Progenitor cell of endocrine pancreas (in vitro differentiated cells): ENCODE results near the gene AOPEP. TPM values are rescaled to one million over a fixed set of nuclear protein-coding genes. Genes with fewer than 3 reads are reported as not detected.

ENCODE experiments used
- DNase-seq: peaks from one replicate; pipeline ENCODE4 v3.0.0; 2021; ENCODE audit warnings: low spot score; ENCODE audit not compliant: unreplicated experiment
- H3K27ac Mint-ChIP-seq: 2 replicates; pipeline ENCODE4 v1.8.0; 2021; ENCODE audit warnings: mild to moderate bottlenecking, moderate library complexity, mixed read lengths
- H3K27me3 Mint-ChIP-seq: 2 replicates; pipeline ENCODE4 v1.8.0; 2021; ENCODE audit warnings: mixed read lengths
- H3K36me3 Mint-ChIP-seq: 2 replicates; pipeline ENCODE4 v1.8.0; 2022; ENCODE audit warnings: mixed read lengths; ENCODE audit not compliant: insufficient read depth
- H3K4me1 Mint-ChIP-seq: 2 replicates; pipeline ENCODE4 v1.8.0; 2021; ENCODE audit warnings: low read depth, mixed read lengths
- H3K4me3 Mint-ChIP-seq: 2 replicates; pipeline ENCODE4 v1.8.0; 2021; ENCODE audit warnings: low read depth, mild to moderate bottlenecking, moderate library complexity, mixed read lengths
- H3K9me3 Mint-ChIP-seq: 2 replicates; pipeline ENCODE4 v1.8.0; 2021; ENCODE audit warnings: low read depth, mixed read lengths
- total RNA-seq: library from RNA; stranded (reverse); gene quantifications from 2 replicates; pipeline ENCODE4 v1.2.1, GENCODE V29; 2021
- TF ChIP-seq, protein P1 (sequence below): fragments of 200-600 bp; sonication (generic); IDR thresholded peaks from one replicate; pipeline ENCODE4 v1.5.0; 2021; ENCODE audit warnings: antibody characterized with exemption, mild to moderate bottlenecking; ENCODE audit not compliant: unreplicated experiment

Gene AOPEP
- total RNA-seq, 1 donor from 2014 or later = 58.2 TPM

DNA sequence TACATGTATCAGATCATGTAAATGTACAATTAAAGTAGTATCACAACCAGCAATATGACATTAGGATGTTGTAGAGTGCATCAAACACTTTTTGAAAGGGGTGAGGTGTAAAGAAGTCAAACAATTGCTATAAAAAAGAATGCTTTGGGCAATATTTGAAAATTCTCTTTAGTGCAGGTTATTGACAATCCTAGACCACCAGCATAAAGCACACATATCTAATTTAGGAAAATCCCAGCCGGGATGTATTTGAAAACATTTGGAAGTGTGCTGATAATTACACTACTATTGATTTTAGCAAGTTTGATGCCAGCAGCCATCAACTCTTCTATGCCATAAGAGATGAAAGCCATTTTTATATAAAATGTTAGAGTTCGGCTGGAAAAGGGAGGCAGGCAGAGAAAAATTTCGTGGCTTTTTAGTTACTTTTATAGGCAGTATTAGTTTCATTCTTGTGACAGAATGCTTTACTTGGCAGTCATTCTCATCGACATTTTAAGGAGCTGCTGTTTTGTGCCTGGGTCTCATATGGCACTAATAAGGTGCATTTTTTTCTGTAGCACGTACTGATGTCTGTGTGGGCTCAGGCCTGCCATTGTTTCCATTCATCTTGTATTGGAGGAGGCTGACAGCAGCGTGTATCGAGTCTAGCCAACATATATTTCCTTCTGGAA is 285.7 kb downstream of the AOPEP start:
- DNase-seq = no peak
- Mint-ChIP-seq H3K4me1 (peaks cover 20% of the 10 kb centered on the region), H3K9me3 (no peaks in the 10 kb centered on the region), H3K27me3 (no peaks in the 10 kb centered on the region), H3K36me3 (peaks cover 19% of the 10 kb centered on the region), H3K27ac (no peak overlapping the region), H3K4me3 (no peak overlapping the region)
- TF ChIP-seq, protein P1, sequence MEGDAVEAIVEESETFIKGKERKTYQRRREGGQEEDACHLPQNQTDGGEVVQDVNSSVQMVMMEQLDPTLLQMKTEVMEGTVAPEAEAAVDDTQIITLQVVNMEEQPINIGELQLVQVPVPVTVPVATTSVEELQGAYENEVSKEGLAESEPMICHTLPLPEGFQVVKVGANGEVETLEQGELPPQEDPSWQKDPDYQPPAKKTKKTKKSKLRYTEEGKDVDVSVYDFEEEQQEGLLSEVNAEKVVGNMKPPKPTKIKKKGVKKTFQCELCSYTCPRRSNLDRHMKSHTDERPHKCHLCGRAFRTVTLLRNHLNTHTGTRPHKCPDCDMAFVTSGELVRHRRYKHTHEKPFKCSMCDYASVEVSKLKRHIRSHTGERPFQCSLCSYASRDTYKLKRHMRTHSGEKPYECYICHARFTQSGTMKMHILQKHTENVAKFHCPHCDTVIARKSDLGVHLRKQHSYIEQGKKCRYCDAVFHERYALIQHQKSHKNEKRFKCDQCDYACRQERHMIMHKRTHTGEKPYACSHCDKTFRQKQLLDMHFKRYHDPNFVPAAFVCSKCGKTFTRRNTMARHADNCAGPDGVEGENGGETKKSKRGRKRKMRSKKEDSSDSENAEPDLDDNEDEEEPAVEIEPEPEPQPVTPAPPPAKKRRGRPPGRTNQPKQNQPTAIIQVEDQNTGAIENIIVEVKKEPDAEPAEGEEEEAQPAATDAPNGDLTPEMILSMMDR = no peak

DNA sequence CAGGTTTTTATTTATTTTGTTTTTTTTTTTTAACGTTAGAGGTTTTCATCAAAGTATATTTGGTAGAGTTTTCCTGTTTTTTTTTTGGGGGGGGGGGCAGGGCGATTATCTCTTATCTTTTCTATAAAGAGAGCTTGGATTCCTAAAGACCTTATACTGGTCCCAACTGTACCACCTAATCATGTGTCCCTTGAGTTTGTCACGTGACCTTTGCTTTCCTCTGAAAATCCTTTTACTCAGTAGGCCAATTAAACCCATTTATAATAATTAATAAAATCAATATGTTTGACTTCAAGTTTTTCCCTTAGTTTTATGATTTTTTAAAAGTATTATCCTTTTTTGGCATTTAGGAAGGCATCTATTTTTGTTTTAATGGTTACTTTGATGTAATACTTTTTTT is 286.4 kb downstream of the AOPEP start:
- Mint-ChIP-seq H3K4me1 (peaks cover 13% of the 10 kb centered on the region), H3K9me3 (no peaks in the 10 kb centered on the region), H3K36me3 (peaks cover 20% of the 10 kb centered on the region), H3K4me3 (no peak overlapping the region), H3K27ac (no peak overlapping the region), H3K27me3 (no peaks in the 10 kb centered on the region)
- TF ChIP-seq, protein P1 = no peak
- DNase-seq = no peak

DNA sequence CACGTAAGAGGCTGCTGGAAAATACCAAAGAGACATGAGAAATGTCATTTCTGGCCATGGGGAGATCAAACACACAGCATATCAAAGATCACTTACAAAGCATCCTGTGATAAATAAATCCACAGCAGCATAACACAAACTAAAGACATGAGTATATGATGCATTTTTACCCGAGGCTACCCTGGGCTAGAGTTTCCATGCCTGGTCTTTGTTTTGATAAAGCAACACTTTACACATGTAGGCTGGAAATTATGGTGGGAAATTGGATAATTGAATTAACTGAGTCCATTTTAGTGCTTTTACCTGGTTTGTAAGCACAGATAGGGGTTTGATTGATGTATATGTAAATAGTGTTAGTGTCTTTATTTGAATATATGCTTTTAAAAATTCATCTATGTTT is 288.4 kb downstream of the AOPEP start:
- Mint-ChIP-seq H3K4me3 (no peak overlapping the region), H3K27me3 (no peaks in the 10 kb centered on the region), H3K27ac (no peak overlapping the region), H3K36me3 (peaks cover 31% of the 10 kb centered on the region), H3K4me1 (peaks cover 6% of the 10 kb centered on the region), H3K9me3 (no peaks in the 10 kb centered on the region)
- DNase-seq = no peak
- TF ChIP-seq, protein P1 = no peak

DNA sequence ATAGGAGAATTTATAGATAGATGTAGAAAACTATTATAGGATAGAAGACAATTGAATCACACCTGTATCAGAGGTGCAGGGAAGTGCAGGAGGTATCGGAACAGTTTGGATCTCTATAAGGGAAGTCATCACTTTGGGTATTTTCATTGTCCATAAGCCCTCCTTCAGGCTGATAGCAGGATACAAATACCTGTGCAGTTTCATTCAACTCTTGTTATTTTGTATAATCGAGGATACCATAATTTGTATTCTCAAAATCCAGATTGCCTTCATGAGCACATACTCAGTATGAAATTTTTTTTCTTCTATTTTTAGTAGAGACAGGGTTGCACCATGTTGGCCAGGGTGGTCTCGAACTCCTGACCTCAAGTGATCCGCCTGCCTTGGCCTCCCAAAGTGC is 289.1 kb downstream of the AOPEP start:
- no peak overlapping the region for H3K4me3 Mint-ChIP-seq
- no peak overlapping the region for H3K27ac Mint-ChIP-seq
- TF ChIP-seq, protein P1 = no peak
- peaks cover 35% of the 10 kb centered on the region for H3K36me3 Mint-ChIP-seq
- H3K4me1 Mint-ChIP-seq = peaks cover 8% of the 10 kb centered on the region
- no peak for DNase-seq
- H3K9me3 Mint-ChIP-seq = no peaks in the 10 kb centered on the region
- no peaks in the 10 kb centered on the region for H3K27me3 Mint-ChIP-seq

DNA sequence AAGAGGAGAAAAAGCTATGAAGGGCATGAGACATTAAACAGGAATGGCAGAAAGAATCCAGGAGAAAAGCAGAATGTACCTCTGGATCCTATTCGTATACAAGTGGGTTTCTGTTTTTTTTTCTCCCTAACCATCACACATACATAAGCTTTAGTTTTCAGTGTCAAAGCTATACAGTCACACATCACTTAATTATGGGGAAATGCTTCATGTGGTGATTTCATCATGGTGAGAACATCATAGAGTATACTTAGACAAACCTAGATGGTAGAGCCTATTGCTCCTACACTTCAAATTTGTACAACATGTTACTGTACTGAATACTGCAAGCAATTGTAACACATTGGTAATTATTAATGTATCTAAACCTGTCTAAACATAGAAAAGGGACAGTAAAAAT is 290.6 kb downstream of the AOPEP start:
- no peak for DNase-seq
- TF ChIP-seq, protein P1 = no peak
- no peak overlapping the region for H3K4me3 Mint-ChIP-seq
- no peaks in the 10 kb centered on the region for H3K27me3 Mint-ChIP-seq
- H3K36me3 Mint-ChIP-seq = peaks cover 44% of the 10 kb centered on the region
- H3K4me1 Mint-ChIP-seq = peaks cover 20% of the 10 kb centered on the region
- H3K27ac Mint-ChIP-seq = no peak overlapping the region
- no peaks in the 10 kb centered on the region for H3K9me3 Mint-ChIP-seq
